Lower leg skin (tissue), 3 donors: ENCODE data around the gene CTIF.

ENCODE experiments used
- CTCF ChIP-seq, 3 donors: fragments of 450-650 bp; IDR thresholded peaks; one replicate each; pipeline ENCODE4 v1.5.1; 2016; ENCODE audit warnings: antibody characterized with exemption in 3 of 3, mild to moderate bottlenecking in 3 of 3, moderate library complexity in 2 of 3
- POLR2A ChIP-seq, 2 donors: fragments of 450-650 bp; IDR thresholded peaks; one replicate each; pipeline ENCODE4 v1.6.1; 2016 to 2017; ENCODE audit warnings: antibody characterized with exemption in 2 of 2, mild to moderate bottlenecking in 1 of 2, moderate library complexity in 1 of 2

- TF ChIP-seq CTCF (IDR thresholded peaks at IDR 0.05) (no peak), POLR2A (IDR thresholded peaks at IDR 0.05) (no peak)
These were observed 322.4 kb downstream of the CTIF start for GRCh38 chr18:48861181-48861708.
